ENCODE measurements around the gene OLA1. TPM values are rescaled to one million over a fixed set of nuclear protein-coding genes. Genes with fewer than 3 reads are reported as not detected.

Gene OLA1
- polyA plus RNA-seq, 1 donor (not counting 4 experiments of a cell fraction or from before 2014, with no cell fraction given) = 217 TPM

DNA sequence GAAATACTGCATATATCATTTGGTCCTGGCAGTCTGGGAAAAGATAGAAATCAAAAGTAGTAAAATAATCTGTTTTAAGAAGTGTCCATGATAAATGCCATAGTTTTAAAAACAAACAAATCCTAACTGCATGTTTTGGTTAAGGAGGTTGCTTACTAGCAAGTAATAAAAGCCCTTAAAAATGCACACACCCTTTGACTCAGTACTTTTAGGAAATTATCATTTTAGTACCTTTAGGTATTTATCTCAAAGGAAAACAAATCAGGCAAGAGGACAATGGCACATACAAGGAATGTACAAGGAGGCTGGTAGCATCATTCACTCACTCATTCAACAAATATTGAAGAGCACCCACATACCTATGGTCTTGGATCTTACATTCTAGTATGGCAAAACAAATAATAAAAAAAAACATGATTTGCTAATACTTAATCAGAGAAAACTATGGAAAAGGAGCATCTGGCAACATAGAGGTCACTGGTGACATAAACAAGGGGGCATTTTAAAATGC is 67.6 kb downstream of the OLA1 start:
- no peak overlapping the region for H3K4me2 ChIP-seq (ENCODE audit: control insufficient read depth, extremely low read depth, insufficient read depth, low read depth, low read length)
- peaks cover 31% of the 10 kb centered on the region for H3K79me2 ChIP-seq (ENCODE audit: control insufficient read depth, insufficient read depth, low read length)
- no peak overlapping the region for H3K4me3 ChIP-seq (ENCODE audit: control insufficient read depth in 2 of 3, extremely low read depth in 1 of 3, insufficient read depth in 2 of 3, low read depth in 1 of 3, low read length in 3 of 3)
- H3K9me3 ChIP-seq (ENCODE audit: control insufficient read depth, low read depth, low read length) = no peaks in the 10 kb centered on the region
- no peak overlapping the region for H3K9ac ChIP-seq (ENCODE audit: control insufficient read depth, extremely low read depth, insufficient read depth, low read length)
- DNase-seq (ENCODE audit: low read depth, low spot score) (no peak), FAIRE-seq (no peak)
- dilution Hi-C loops (cut with MboI; ENCODE audit: extremely low pct_ligation_motif_present, low sequenced_read_pairs) = no loop called here
- no peak overlapping the region for H3K27ac ChIP-seq (ENCODE audit: control insufficient read depth, insufficient read depth, low read length)
- no peaks in the 10 kb centered on the region for H3K9me1 ChIP-seq (ENCODE audit: control insufficient read depth, extremely low read depth, insufficient read depth, low read length)
- H3K36me3 ChIP-seq (ENCODE audit: control insufficient read depth in 2 of 2, extremely low read depth in 1 of 2, insufficient read depth in 2 of 2, low read length in 2 of 2) = peaks cover 0 to 3% of the 10 kb centered on the region in 2 experiments
- TF ChIP-seq CTCF (optimal IDR thresholded peaks at IDR 0.05 in 1 of 3, IDR thresholded peaks at IDR 0.05 in 1 of 3, conservative IDR thresholded peaks at IDR 0.05 in 1 of 3; ENCODE audit: extremely low read depth in 1 of 3, insufficient read depth in 2 of 3, low read length in 3 of 3) = no peak
- TF ChIP-seq EZH2 (IDR thresholded peaks at IDR 0.05; ENCODE audit: low read length) = no peak
- H3K4me1 ChIP-seq (ENCODE audit: control insufficient read depth, extremely low read depth, insufficient read depth, low read length) = peaks cover 20% of the 10 kb centered on the region
- no peaks in the 10 kb centered on the region for H3K27me3 ChIP-seq (ENCODE audit: control insufficient read depth, extremely low read depth, insufficient read depth, low read length)
- H4K20me1 ChIP-seq (ENCODE audit: control insufficient read depth, extremely low read depth, insufficient read depth, low read length) = no peaks in the 10 kb centered on the region
- H2AFZ ChIP-seq (ENCODE audit: control insufficient read depth, low read length) = no peak overlapping the region

DNA sequence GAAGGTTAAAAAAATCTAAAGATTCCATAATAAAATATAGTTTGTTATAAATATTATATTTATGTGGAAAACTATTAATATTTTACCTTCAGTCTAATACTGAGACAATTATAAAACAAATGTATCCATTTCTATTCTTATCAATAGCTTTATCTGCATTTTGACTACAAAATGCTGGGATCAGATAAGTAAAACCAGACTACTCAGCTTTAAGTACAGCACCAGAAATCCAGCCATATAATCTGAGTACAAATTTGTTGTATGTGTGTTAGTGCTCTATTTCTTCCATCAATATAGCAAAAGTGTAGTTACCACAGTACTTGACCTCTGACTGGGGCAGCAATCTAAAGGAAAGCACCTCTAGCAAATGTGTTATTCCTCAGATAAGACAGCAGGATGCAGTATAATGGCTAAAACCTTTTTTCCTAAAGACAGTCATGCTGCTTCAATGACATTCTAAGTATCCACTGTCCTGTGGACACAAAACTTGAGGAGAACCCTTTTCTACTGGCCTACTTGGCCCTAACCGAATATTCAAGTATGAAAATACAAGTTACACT is 68.1 kb downstream of the OLA1 start:
- TF ChIP-seq CTCF (optimal IDR thresholded peaks at IDR 0.05 in 1 of 3, IDR thresholded peaks at IDR 0.05 in 1 of 3, conservative IDR thresholded peaks at IDR 0.05 in 1 of 3; ENCODE audit: extremely low read depth in 1 of 3, insufficient read depth in 2 of 3, low read length in 3 of 3) (peak in 2 of 3 experiments; percentile 27 to 37), EZH2 (IDR thresholded peaks at IDR 0.05; ENCODE audit: low read length) (no peak)
- dilution Hi-C loops (cut with MboI; ENCODE audit: extremely low pct_ligation_motif_present, low sequenced_read_pairs) = no loop called here
- FAIRE-seq = peak; percentile 41
- Histone ChIP-seq H3K36me3 (ENCODE audit: control insufficient read depth in 2 of 2, extremely low read depth in 1 of 2, insufficient read depth in 2 of 2, low read length in 2 of 2) (peaks cover 0 to 3% of the 10 kb centered on the region in 2 experiments), H3K79me2 (ENCODE audit: control insufficient read depth, insufficient read depth, low read length) (peaks cover 33% of the 10 kb centered on the region), H3K4me3 (ENCODE audit: control insufficient read depth in 2 of 3, extremely low read depth in 1 of 3, insufficient read depth in 2 of 3, low read depth in 1 of 3, low read length in 3 of 3) (no peak overlapping the region), H3K27me3 (ENCODE audit: control insufficient read depth, extremely low read depth, insufficient read depth, low read length) (no peaks in the 10 kb centered on the region), H3K27ac (ENCODE audit: control insufficient read depth, insufficient read depth, low read length) (no peak overlapping the region), H3K9me3 (ENCODE audit: control insufficient read depth, low read depth, low read length) (no peaks in the 10 kb centered on the region), H3K4me1 (ENCODE audit: control insufficient read depth, extremely low read depth, insufficient read depth, low read length) (peaks cover 20% of the 10 kb centered on the region), H3K9ac (ENCODE audit: control insufficient read depth, extremely low read depth, insufficient read depth, low read length) (no peak overlapping the region), H3K4me2 (ENCODE audit: control insufficient read depth, extremely low read depth, insufficient read depth, low read depth, low read length) (no peak overlapping the region), H2AFZ (ENCODE audit: control insufficient read depth, low read length) (no peak overlapping the region), H4K20me1 (ENCODE audit: control insufficient read depth, extremely low read depth, insufficient read depth, low read length) (no peaks in the 10 kb centered on the region), H3K9me1 (ENCODE audit: control insufficient read depth, extremely low read depth, insufficient read depth, low read length) (no peaks in the 10 kb centered on the region)
- no peak for DNase-seq (ENCODE audit: low read depth, low spot score)

All from keratinocyte (primary cell).